HepG2 (cell line): Measurements from ENCODE around the gene HBE1. TPM values are rescaled to one million over a fixed set of nuclear protein-coding genes. Genes with fewer than 3 reads are reported as not detected.

Experiments used
- ATAC-seq: fragments of 200-7000 bp; cut with Tn5 transposase; 3 replicates; pipeline ENCODE4 v1.9.1; 2020; ENCODE audit warnings: mild to moderate bottlenecking, moderate library complexity
- BruUV-seq: library from RNA; stranded (reverse); fragments of 400-500 nt; replicated peaks from 2 replicates; lab custom pipeline; 2021; lab: Mats Ljungman, UMichigan
- CTCF ChIA-PET: fragments of 300-600 bp; formaldehyde crosslinking; extraction: SDS; loops from one replicate; lab custom pipeline; 2021; ENCODE audit warnings: low total read pairs, inconsistent platforms, low intra/inter-chr PET ratio; lab: Yijun Ruan, JAX
- POLR2A ChIA-PET: fragments of 350-600 bp; sonication (Branson Sonifier 250); formaldehyde crosslinking; loops from one replicate; lab custom pipeline; 2020; ENCODE audit warnings: antibody characterized with exemption, inconsistent platforms; lab: Yijun Ruan, JAX
- DNase-seq: peaks from one replicate; pipeline ENCODE4 v3.0.0-alpha.2; 2015; ENCODE audit warnings: low spot score
- FAIRE-seq: peaks from 3 replicates; lab custom pipeline; 2011; peaks lifted over from hg19 to GRCh38; lab: Jason Lieb, UNC
- H2AFZ ChIP-seq: one replicate; pipeline ENCODE4 v1.6.1; 2011; ENCODE audit warnings: low read length, inconsistent platforms
- H3K27ac ChIP-seq: fragments of 300-600 bp; 3 replicates; pipeline ENCODE4 v1.8.0; 2011; ENCODE audit warnings: mixed run types, mild to moderate bottlenecking, mixed read lengths, low read length, inconsistent platforms; ENCODE audit not compliant: insufficient read depth; ENCODE audit errors: extremely low read length
- H3K27me3 ChIP-seq, 2 experiments: fragments of 200-600 bp in 1 of 2; 2 replicates in 1 of 2; 3 replicates in 1 of 2; pipeline versions ENCODE4 v1.6.0 to v1.8.0; 2011; ENCODE audit warnings: low read length in 2 of 2, mild to moderate bottlenecking in 2 of 2, moderate library complexity in 2 of 2, inconsistent platforms in 1 of 2; ENCODE audit not compliant: insufficient read depth in 2 of 2, control insufficient read depth in 1 of 2
- H3K36me3 ChIP-seq, 2 experiments: fragments of 200-600 bp in 1 of 2; replicated peaks in 1 of 2; 2 replicates in 1 of 2; 3 replicates in 1 of 2; pipeline versions ENCODE4 v1.5.1 to v1.8.0; 2011; ENCODE audit warnings: low read length in 2 of 2, inconsistent platforms in 1 of 2; ENCODE audit not compliant: insufficient read depth in 2 of 2, control insufficient read depth in 1 of 2
- H3K4me1 ChIP-seq: 2 replicates; pipeline ENCODE4 v1.5.1; 2012; ENCODE audit warnings: low read length, inconsistent platforms; ENCODE audit not compliant: insufficient read depth
- H3K4me2 ChIP-seq: 2 replicates; pipeline ENCODE4 v1.6.0; 2011; ENCODE audit warnings: low read depth, low read length, inconsistent platforms
- H3K4me3 ChIP-seq, 3 experiments: fragments of 200-600 bp in 1 of 3; sonication (generic), shearing (Covaris generic) in 1 of 3; replicated peaks in 1 of 3; 2 replicates each; pipeline ENCODE4 v1.5.1; 2011 to 2016; ENCODE audit warnings: low read length in 3 of 3, inconsistent platforms in 2 of 3, low read depth in 2 of 3, mild to moderate bottlenecking in 2 of 3, control low read depth in 1 of 3, mixed read lengths in 1 of 3; ENCODE audit not compliant: insufficient read depth in 1 of 3
- H3K79me2 ChIP-seq: one replicate; pipeline ENCODE4 v1.6.1; 2011; ENCODE audit warnings: low read length, inconsistent platforms; ENCODE audit not compliant: insufficient read depth
- H3K9ac ChIP-seq: 2 replicates; pipeline ENCODE4 v1.6.0; 2011; ENCODE audit warnings: mild to moderate bottlenecking, low read depth, low read length, inconsistent platforms; ENCODE audit not compliant: insufficient read depth
- H3K9me3 ChIP-seq: 2 replicates; pipeline ENCODE4 v1.5.1; 2012; ENCODE audit warnings: mild to moderate bottlenecking, low read length
- H4K20me1 ChIP-seq: 2 replicates; pipeline ENCODE4 v1.6.0; 2011; ENCODE audit warnings: inconsistent platforms, mild to moderate bottlenecking, low read length, moderate library complexity; ENCODE audit not compliant: insufficient read depth
- AGO2 ChIP-seq: fragments of 200-400 bp; formaldehyde crosslinking; optimal IDR thresholded peaks from 2 replicates; pipeline ENCODE3; 2017; ENCODE audit warnings: mild to moderate bottlenecking, low read depth, low read length, moderate library complexity
- HNRNPK ChIP-seq: fragments of 200-400 bp; formaldehyde crosslinking; IDR thresholded peaks from 2 replicates; pipeline ENCODE4 v1.6.1; 2018; ENCODE audit warnings: low read length, low read depth, moderate library complexity, mild to moderate bottlenecking; ENCODE audit not compliant: poor library complexity, severe bottlenecking
- IRF9 ChIP-seq: sonication (generic); formaldehyde crosslinking; IDR thresholded peaks from 2 replicates; pipeline ENCODE4 v1.8.0; 2022; ENCODE audit warnings: missing genetic modification reagents, mild to moderate bottlenecking, borderline replicate concordance
- KLF13 ChIP-seq: sonication (generic); formaldehyde crosslinking; IDR thresholded peaks from 2 replicates; pipeline ENCODE4 v1.4.0; 2020; ENCODE audit warnings: mild to moderate bottlenecking, missing genetic modification reagents
- NRL ChIP-seq: sonication (generic); formaldehyde crosslinking; IDR thresholded peaks from 2 replicates; pipeline ENCODE4 v1.5.0; 2020; ENCODE audit warnings: missing genetic modification reagents, mild to moderate bottlenecking, moderate library complexity, borderline replicate concordance
- PPARG ChIP-seq: conservative IDR thresholded peaks from 2 replicates; pipeline ENCODE4 v1.6.1; 2016; ENCODE audit warnings: missing biosample characterization, missing genetic modification reagents
- RFX3 ChIP-seq: IDR thresholded peaks from 2 replicates; pipeline ENCODE4 v1.6.1; 2016; ENCODE audit warnings: missing biosample characterization, missing genetic modification reagents
- SAP130 ChIP-seq: IDR thresholded peaks from 2 replicates; pipeline ENCODE4 v1.6.1; 2016; ENCODE audit warnings: low read depth
- SKI ChIP-seq: fragments of 450-650 bp; IDR thresholded peaks from one replicate; pipeline ENCODE4 v1.6.1; 2018; ENCODE audit warnings: mild to moderate bottlenecking; ENCODE audit not compliant: partially characterized antibody
- SMYD3 ChIP-seq: sonication (generic); formaldehyde crosslinking; IDR thresholded peaks from 2 replicates; pipeline ENCODE4 v1.8.1; 2023; ENCODE audit warnings: mild to moderate bottlenecking, missing genetic modification reagents
- XRCC5 ChIP-seq: fragments of 200-400 bp; formaldehyde crosslinking; optimal IDR thresholded peaks from 2 replicates; pipeline ENCODE3; 2017; ENCODE audit warnings: mild to moderate bottlenecking, low read length
- ZNF432 ChIP-seq: sonication (generic); formaldehyde crosslinking; IDR thresholded peaks from 2 replicates; pipeline ENCODE4 v1.5.0; 2020; ENCODE audit warnings: missing genetic modification reagents, mild to moderate bottlenecking, borderline replicate concordance
- ZNF747 ChIP-seq: sonication (generic); formaldehyde crosslinking; IDR thresholded peaks from 2 replicates; pipeline ENCODE4 v1.8.1; 2023; ENCODE audit warnings: missing genetic modification reagents, mild to moderate bottlenecking, borderline replicate concordance
- WGBS: methylation state at CpG from one replicate; pipeline ENCODE4 v1.1.6; 2017; ENCODE audit warnings: low lambda C conversion rate; 5-methylcytosine and 5-hydroxymethylcytosine counted together
- in situ Hi-C: cut with HindIII; loops from 2 replicates; pipeline ENCODE4 v1.10.0; 2017; ENCODE audit warnings: low pct_unique_long_range_greater_than_20kb; ENCODE audit not compliant: extremely low pct_ligation_motif_present
- intact Hi-C: fragments of 100-400 bp; cut with micrococcal nuclease; formaldehyde crosslinking; loops from one replicate; pipeline ENCODE4 v1.10.0; 2022; ENCODE audit not compliant: unreplicated experiment
- polyA plus RNA-seq, 8 experiments: library from polyadenylated mRNA; depleted of rRNA in 3 of 8; stranded (reverse) in 7 of 8; unstranded in 1 of 8; fragments of >200 nt; fragmentation: Illumina TruSeq in 4 of 8; extraction: Trizol in 4 of 8; gene quantifications; 2 replicates each; pipeline versions ENCODE4 v1.2.1 to v1.2.3, GENCODE V29; 2011 to 2016; ENCODE audit warnings: low read depth in 4 of 8, missing spikeins in 1 of 8, mixed read lengths in 1 of 8; ENCODE audit not compliant: insufficient read depth in 1 of 8
- total RNA-seq, 5 experiments: library from RNA; depleted of rRNA; stranded (reverse); fragments of >200 nt; fragmentation: Illumina TruSeq; extraction: Trizol; gene quantifications; 2 replicates each; pipeline ENCODE4 v1.2.3, GENCODE V29; 2016; ENCODE audit warnings: low read depth in 1 of 5

Gene HBE1
- total and polyA plus RNA-seq, 2 of the 13 experiments (the other 11 are each of a cell fraction or from before 2014, with no cell fraction given): 0.24 to 0.35 TPM

GRCh38 chr11:5286351-5286750, 16.6 kb upstream of the HBE1 start:
- TF ChIP-seq XRCC5 (no peak), SAP130 (no peak), PPARG (CRISPR knock-in tag) (no peak), KLF13 (CRISPR knock-in tag) (no peak), RFX3 (no peak), HNRNPK (no peak), NRL (no peak), SKI (no peak), AGO2 (no peak), ZNF432 (CRISPR knock-in tag) (no peak), SMYD3 (no peak), IRF9 (no peak), ZNF747 (CRISPR knock-in tag) (no peak)
- H3K4me3 ChIP-seq: no peak overlapping the region
- H2AFZ ChIP-seq: no peak overlapping the region
- POLR2A ChIA-PET: no interaction called here
- no peaks in the 10 kb centered on the region for H3K27me3 ChIP-seq
- H3K79me2 ChIP-seq: no peaks in the 10 kb centered on the region
- no peaks in the 10 kb centered on the region for H3K4me1 ChIP-seq
- H4K20me1 ChIP-seq: no peaks in the 10 kb centered on the region
- H3K27ac ChIP-seq: no peak overlapping the region
- ATAC-seq: no peak
- no peak for DNase-seq
- H3K36me3 ChIP-seq: no peaks in the 10 kb centered on the region
- no TSS peak for BruUV-seq
- no peak overlapping the region for H3K4me2 ChIP-seq
- H3K9ac ChIP-seq: no peak overlapping the region
- WGBS: 0% methylated on average over 1 of the region's 1 CpG
- H3K9me3 ChIP-seq: no peaks in the 10 kb centered on the region
- in situ Hi-C loops (no loop called here), intact Hi-C loops (no loop called here)
- CTCF ChIA-PET: no interaction called here
- no peak for FAIRE-seq
